HepG2 (cell line): ENCODE data around the gene RAD23A. TPM values are rescaled to one million over a fixed set of nuclear protein-coding genes. Genes with fewer than 3 reads are reported as not detected.

Experiments used
- ESRRA ChIP-seq: sonication (generic); formaldehyde crosslinking; IDR thresholded peaks from 2 replicates; pipeline ENCODE4 v1.5.1; 2020; ENCODE audit warnings: mild to moderate bottlenecking, low read depth, missing genetic modification reagents
- HNRNPL ChIP-seq: fragments of 200-400 bp; formaldehyde crosslinking; IDR thresholded peaks from 2 replicates; pipeline ENCODE4 v1.6.1; 2017; ENCODE audit warnings: mild to moderate bottlenecking, low read depth, low read length
- MIER2 ChIP-seq: IDR thresholded peaks from 2 replicates; pipeline ENCODE4 v1.6.1; 2016; ENCODE audit warnings: missing biosample characterization, missing genetic modification reagents
- NR2F2 ChIP-seq: IDR thresholded peaks from 2 replicates; pipeline ENCODE4 v1.6.1; 2012; ENCODE audit warnings: low read depth, inconsistent platforms, borderline replicate concordance
- RAD21 ChIP-seq: fragments of 450-650 bp; formaldehyde crosslinking; IDR thresholded peaks from 2 replicates; pipeline ENCODE4 v1.5.0; 2020; ENCODE audit warnings: mild to moderate bottlenecking
- RNF2 ChIP-seq: fragments of 450-650 bp; conservative IDR thresholded peaks from 2 replicates; pipeline ENCODE4 v1.6.1; 2016; ENCODE audit warnings: low read depth
- TBX3 ChIP-seq: fragments of 450-650 bp; IDR thresholded peaks from 2 replicates; pipeline ENCODE4 v1.6.1; 2017; ENCODE audit warnings: antibody characterized with exemption, mild to moderate bottlenecking, inconsistent platforms, borderline replicate concordance
- TGIF2 ChIP-seq: IDR thresholded peaks from 2 replicates; pipeline ENCODE4 v1.6.1; 2016; ENCODE audit warnings: control low read depth, missing compliant biosample characterization
- THAP9 ChIP-seq: sonication (generic); formaldehyde crosslinking; IDR thresholded peaks from 2 replicates; pipeline ENCODE4; 2020; ENCODE audit warnings: missing genetic modification reagents, mild to moderate bottlenecking, borderline replicate concordance
- ZKSCAN1 ChIP-seq: fragments of 150-350 bp; IDR thresholded peaks from 2 replicates; pipeline ENCODE4 v1.6.1; 2014; ENCODE audit warnings: low read length
- ZMYM3 ChIP-seq: sonication (generic); formaldehyde crosslinking; IDR thresholded peaks from 2 replicates; pipeline ENCODE4 v1.5.1; 2020; ENCODE audit warnings: mild to moderate bottlenecking, missing genetic modification reagents
- ZNF205 ChIP-seq: IDR thresholded peaks from 2 replicates; pipeline ENCODE4 v1.6.1; 2018; ENCODE audit warnings: missing biosample characterization, missing genetic modification reagents
- ZNF207 ChIP-seq: fragments of 450-650 bp; IDR thresholded peaks from 2 replicates; pipeline ENCODE4 v1.6.1; 2016; ENCODE audit warnings: antibody characterized with exemption, borderline replicate concordance
- ZNF3 ChIP-seq: IDR thresholded peaks from 2 replicates; pipeline ENCODE4 v1.7.0; 2017; ENCODE audit warnings: inconsistent platforms
- ZNF446 ChIP-seq: sonication (generic); formaldehyde crosslinking; IDR thresholded peaks from 2 replicates; pipeline ENCODE4 v1.5.0; 2020; ENCODE audit warnings: mild to moderate bottlenecking, missing genetic modification reagents
- ZNF678 ChIP-seq: sonication (generic); formaldehyde crosslinking; IDR thresholded peaks from 2 replicates; pipeline ENCODE4 v1.4.0; 2020; ENCODE audit warnings: mild to moderate bottlenecking, missing genetic modification reagents
- ZNF709 ChIP-seq: sonication (generic); formaldehyde crosslinking; IDR thresholded peaks from 2 replicates; pipeline ENCODE4 v1.5.0; 2020; ENCODE audit warnings: mild to moderate bottlenecking, missing genetic modification reagents
- ZNF83 ChIP-seq: sonication (generic); formaldehyde crosslinking; IDR thresholded peaks from 2 replicates; pipeline ENCODE4 v1.4.0; 2020; ENCODE audit warnings: missing genetic modification reagents, mild to moderate bottlenecking, borderline replicate concordance
- polyA plus RNA-seq, 8 experiments: library from polyadenylated mRNA; depleted of rRNA in 3 of 8; stranded (reverse) in 7 of 8; unstranded in 1 of 8; fragments of >200 nt; fragmentation: Illumina TruSeq in 4 of 8; extraction: Trizol in 4 of 8; gene quantifications; 2 replicates each; pipeline versions ENCODE4 v1.2.1 to v1.2.3, GENCODE V29; 2011 to 2016; ENCODE audit warnings: low read depth in 4 of 8, missing spikeins in 1 of 8, mixed read lengths in 1 of 8; ENCODE audit not compliant: insufficient read depth in 1 of 8
- total RNA-seq, 5 experiments: library from RNA; depleted of rRNA; stranded (reverse); fragments of >200 nt; fragmentation: Illumina TruSeq; extraction: Trizol; gene quantifications; 2 replicates each; pipeline ENCODE4 v1.2.3, GENCODE V29; 2016; ENCODE audit warnings: low read depth in 1 of 5
- TF ChIP-seq, protein P1 (sequence below): sonication (generic); formaldehyde crosslinking; IDR thresholded peaks from 2 replicates; pipeline ENCODE4 v1.5.0; 2020; ENCODE audit warnings: mild to moderate bottlenecking, missing genetic modification reagents, moderate library complexity
- TF ChIP-seq, protein P2 (sequence below): sonication (generic); formaldehyde crosslinking; IDR thresholded peaks from 2 replicates; pipeline ENCODE4 v1.5.0; 2020; ENCODE audit warnings: mild to moderate bottlenecking, missing genetic modification reagents, borderline replicate concordance
- TF ChIP-seq, protein P3 (sequence below): IDR thresholded peaks from 2 replicates; pipeline ENCODE4 v1.6.1; 2016
- TF ChIP-seq, protein P4 (sequence below): sonication (generic); formaldehyde crosslinking; IDR thresholded peaks from 2 replicates; pipeline ENCODE4 v1.4.0; 2020; ENCODE audit warnings: missing genetic modification reagents, borderline replicate concordance

The RAD23A gene
- total and polyA plus RNA-seq, 2 of the 13 experiments (the other 11 are each of a cell fraction or from before 2014, with no cell fraction given): 42.5 to 54.2 TPM

DNA sequence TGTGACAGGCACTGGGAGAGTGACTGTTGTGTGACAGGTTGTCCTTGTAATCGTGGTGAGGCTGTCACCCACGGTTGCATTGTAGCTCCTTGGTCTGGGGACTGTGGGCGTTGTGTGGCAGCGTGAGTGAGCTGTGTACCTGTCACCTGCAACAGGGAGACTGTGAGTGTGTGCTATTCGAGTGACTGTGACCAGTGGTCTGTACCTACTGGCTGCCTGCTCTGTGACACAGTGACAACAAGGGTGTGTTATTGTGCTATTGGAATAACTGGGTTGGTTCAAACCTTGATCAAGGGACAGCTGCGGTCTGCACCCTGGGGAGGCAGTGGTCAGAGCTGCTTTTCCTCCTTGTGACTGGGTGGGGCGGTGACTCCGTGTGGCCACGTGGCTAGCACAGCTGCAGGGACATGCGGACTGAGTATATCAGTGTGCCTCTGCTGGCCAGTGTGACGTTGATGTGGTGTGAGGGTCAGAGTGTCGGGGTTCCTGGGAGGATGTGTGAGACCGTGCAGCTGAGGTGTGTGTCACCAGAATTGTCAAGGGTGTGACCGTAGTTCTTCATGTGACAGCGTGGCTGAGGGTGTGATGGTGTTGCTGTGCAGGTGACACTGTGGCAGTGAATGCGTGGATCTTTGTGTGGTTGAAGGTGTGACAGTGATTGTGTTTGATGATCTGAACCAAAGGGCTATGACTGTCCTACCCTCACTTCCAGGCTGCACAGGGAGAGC, 39.6 kb downstream of the RAD23A start (continued):
- TF ChIP-seq, protein P1, sequence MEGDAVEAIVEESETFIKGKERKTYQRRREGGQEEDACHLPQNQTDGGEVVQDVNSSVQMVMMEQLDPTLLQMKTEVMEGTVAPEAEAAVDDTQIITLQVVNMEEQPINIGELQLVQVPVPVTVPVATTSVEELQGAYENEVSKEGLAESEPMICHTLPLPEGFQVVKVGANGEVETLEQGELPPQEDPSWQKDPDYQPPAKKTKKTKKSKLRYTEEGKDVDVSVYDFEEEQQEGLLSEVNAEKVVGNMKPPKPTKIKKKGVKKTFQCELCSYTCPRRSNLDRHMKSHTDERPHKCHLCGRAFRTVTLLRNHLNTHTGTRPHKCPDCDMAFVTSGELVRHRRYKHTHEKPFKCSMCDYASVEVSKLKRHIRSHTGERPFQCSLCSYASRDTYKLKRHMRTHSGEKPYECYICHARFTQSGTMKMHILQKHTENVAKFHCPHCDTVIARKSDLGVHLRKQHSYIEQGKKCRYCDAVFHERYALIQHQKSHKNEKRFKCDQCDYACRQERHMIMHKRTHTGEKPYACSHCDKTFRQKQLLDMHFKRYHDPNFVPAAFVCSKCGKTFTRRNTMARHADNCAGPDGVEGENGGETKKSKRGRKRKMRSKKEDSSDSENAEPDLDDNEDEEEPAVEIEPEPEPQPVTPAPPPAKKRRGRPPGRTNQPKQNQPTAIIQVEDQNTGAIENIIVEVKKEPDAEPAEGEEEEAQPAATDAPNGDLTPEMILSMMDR: peak; percentile 46
- peak; percentile 94 for TF ChIP-seq TGIF2
- TF ChIP-seq, protein P2, sequence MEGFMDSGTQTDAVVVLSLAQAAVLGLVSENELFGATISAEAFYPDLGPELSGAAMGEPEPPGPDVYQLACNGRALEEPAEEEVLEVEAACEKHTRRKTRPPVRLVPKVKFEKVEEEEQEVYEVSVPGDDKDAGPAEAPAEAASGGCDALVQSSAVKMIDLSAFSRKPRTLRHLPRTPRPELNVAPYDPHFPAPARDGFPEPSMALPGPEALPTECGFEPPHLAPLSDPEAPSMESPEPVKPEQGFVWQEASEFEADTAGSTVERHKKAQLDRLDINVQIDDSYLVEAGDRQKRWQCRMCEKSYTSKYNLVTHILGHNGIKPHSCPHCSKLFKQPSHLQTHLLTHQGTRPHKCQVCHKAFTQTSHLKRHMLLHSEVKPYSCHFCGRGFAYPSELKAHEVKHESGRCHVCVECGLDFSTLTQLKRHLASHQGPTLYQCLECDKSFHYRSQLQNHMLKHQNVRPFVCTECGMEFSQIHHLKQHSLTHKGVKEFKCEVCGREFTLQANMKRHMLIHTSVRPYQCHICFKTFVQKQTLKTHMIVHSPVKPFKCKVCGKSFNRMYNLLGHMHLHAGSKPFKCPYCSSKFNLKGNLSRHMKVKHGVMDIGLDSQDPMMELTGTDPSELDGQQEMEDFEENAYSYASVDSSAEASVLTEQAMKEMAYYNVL (CRISPR knock-in tag): no peak
- no peak for TF ChIP-seq NR2F2
- no peak for TF ChIP-seq RAD21 (CRISPR knock-in tag)
- TF ChIP-seq, protein P3, sequence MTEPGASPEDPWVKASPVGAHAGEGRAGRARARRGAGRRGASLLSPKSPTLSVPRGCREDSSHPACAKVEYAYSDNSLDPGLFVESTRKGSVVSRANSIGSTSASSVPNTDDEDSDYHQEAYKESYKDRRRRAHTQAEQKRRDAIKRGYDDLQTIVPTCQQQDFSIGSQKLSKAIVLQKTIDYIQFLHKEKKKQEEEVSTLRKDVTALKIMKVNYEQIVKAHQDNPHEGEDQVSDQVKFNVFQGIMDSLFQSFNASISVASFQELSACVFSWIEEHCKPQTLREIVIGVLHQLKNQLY (CRISPR knock-in tag): peak; percentile 55; the same call in 1 of the 2 replicates
- TF ChIP-seq ZNF205 (CRISPR knock-in tag): peak; percentile 16; the same call in 1 of the 2 replicates
- 0 out of 2 replicates have a peak, but pooled peaks have one; percentile 56 for TF ChIP-seq RNF2
- no peak for TF ChIP-seq ZNF83
- TF ChIP-seq ZMYM3 (CRISPR knock-in tag): no peak; the same call in 1 of the 2 replicates
- no peak; the same call in 1 of the 2 replicates for TF ChIP-seq THAP9 (CRISPR knock-in tag)
- TF ChIP-seq HNRNPL: no peak
- no peak for TF ChIP-seq ZKSCAN1
- no peak for TF ChIP-seq ESRRA (CRISPR knock-in tag)
- TF ChIP-seq ZNF207: no peak
- TF ChIP-seq, protein P4, sequence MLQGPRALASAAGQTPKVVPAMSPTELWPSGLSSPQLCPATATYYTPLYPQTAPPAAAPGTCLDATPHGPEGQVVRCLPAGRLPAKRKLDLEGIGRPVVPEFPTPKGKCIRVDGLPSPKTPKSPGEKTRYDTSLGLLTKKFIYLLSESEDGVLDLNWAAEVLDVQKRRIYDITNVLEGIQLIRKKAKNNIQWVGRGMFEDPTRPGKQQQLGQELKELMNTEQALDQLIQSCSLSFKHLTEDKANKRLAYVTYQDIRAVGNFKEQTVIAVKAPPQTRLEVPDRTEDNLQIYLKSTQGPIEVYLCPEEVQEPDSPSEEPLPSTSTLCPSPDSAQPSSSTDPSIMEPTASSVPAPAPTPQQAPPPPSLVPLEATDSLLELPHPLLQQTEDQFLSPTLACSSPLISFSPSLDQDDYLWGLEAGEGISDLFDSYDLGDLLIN (CRISPR knock-in tag): no peak
- TF ChIP-seq TBX3: peak; percentile 34; the same call in 1 of the 2 replicates
- 0 out of 2 replicates have a peak, but pooled peaks have one; percentile 60 for TF ChIP-seq ZNF678 (CRISPR knock-in tag)
- no peak for TF ChIP-seq ZNF3
- TF ChIP-seq ZNF709 (CRISPR knock-in tag): no peak
- no peak; the same call in 1 of the 2 replicates for TF ChIP-seq MIER2 (CRISPR knock-in tag)
- TF ChIP-seq ZNF446 (CRISPR knock-in tag): no peak
